ENCODE measurements around the gene PLCB3.
"Not testable (repeated sequence)": the region's sequence is repeated elsewhere in the genome, so short reads cannot be mapped to it uniquely, and the experiment has no call there.

The PLCB3 gene

GRCh38 chr11:64237484-64237951 is 13.8 kb upstream of the PLCB3 start:
- DNase-seq (ENCODE audit: low read depth) = no peak

DNA sequence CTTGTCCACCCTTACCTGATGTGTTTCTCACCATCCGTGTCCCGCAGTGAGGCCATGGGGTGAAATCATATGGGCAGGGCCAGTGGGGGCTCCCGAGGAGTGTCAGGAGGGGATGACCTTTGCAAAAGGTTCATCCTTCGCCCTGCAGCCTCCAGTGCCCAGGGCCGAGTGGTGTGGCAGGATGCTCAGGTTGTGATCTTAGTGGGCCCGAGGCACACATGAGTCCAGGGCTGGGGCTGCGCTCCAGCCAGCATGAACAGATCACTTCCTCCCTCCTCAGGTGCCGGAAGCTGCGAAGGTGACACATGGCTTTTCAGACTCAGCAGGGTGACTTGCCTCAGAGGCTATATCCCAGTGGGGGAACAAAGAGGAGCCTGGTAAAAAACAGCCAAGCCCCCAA is 13.3 kb upstream of the PLCB3 start:
- DNase-seq (ENCODE audit: low read depth) = no peak

DNA sequence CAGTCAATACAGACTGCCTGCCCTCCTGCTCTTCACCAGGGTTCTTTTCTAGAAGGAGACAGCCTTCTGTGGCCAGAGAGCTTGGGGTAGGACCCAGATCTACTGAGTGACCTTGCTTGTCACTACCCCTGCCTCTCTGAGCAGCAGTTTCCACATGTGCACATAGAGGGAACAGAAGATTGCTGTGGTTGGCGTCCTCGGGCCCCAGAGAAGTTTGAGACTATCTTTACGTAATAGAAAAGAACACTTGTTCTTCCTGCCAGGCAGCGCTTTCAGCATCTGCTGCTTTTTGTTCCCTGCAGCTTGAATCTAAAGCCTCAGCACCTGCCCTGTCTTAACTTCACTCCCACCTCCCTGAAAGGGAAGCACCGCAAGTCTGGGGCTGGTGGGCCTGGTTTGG is 12.3 kb upstream of the PLCB3 start:
- DNase-seq (ENCODE audit: low read depth) = no peak

- no peak for DNase-seq (ENCODE audit: low read depth)
These were observed 11.5 kb upstream of the PLCB3 start for GRCh38 chr11:64239662-64240434.

- peak; percentile 98 for DNase-seq (ENCODE audit: low read depth)
These were observed 10.7 kb upstream of the PLCB3 start, which contains the start of gene FKBP2 for GRCh38 chr11:64240435-64241240. Gene FKBP2 (plus strand): TSS chr11:64241095. CDS start chr11:64242388, 1,293 bp downstream.

GRCh38 chr11:64241241-64241490 is 10.2 kb upstream of the PLCB3 start:
- peak; percentile 100 for DNase-seq (ENCODE audit: low read depth)

DNA sequence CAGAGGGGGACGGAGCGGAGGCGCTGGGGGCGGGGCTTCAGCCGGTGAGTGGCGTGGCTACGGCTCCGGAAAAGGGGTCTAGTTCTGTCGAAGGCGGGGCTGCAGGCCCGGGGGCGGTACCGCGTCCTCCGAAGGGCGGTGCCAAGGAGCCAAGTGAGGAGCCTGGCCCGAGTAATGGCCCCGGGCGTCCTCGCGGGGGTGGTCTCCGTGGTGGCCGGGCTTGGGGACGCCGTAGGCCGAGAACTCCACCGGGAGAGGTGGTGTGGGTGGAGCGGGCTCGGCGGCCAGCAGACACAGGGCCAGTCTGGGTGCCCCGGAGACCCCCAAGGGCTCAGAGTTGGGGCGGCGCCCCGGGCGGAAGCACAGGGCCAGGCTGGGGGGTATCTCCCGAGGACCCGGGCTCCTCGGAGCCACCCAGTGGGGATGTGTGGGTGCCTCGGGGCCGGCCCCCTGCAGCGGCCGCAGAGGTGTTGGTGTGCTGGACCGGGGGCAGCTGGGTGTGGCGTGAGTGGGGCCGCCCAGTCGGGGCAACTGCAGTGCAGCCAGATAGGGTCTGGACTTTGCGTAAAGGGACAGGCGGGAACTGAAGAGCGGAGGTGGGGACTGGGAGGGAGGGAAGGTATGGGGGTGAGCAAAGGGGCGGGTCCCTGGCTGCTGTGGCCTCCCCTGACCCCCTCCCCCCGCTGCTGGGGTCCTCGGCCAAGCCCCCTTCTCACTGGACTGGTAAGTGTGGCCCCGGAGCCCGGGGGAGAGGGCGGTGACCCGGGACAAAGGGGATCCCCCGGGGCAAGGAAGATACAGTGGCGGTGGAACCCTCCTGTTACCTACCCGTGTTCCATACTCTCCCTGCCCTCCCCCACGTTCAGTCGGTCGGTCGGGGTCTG is 9.6 kb upstream of the PLCB3 start:
- DNase-seq (ENCODE audit: low read depth) = no peak

DNA sequence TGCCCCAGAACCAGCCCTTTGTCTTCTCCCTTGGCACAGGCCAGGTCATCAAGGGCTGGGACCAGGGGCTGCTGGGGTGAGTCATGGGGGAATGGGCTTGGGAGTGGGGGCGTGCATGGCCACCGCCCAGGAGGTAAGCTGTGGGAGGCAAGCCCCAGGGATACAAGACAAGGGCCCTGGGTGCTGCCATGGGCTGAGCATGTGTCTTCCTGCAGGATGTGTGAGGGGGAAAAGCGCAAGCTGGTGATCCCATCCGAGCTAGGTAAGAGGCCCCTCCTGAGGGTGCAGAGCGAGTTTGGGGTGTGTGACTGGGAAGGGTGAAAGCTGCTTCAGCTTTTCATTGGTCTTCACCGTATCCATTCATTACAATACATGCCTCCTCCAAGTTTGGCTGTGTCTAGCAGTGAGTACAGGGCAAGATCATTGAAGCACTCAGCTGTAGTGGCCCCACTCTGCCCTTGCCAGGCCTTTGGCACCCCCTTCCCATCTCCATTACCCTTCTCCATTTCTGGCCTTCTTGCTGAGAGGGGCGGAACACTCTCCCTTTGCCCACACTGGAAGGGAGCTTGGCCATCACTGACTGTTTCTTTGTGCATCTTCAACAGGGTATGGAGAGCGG is 8.0 kb upstream of the PLCB3 start:
- no peak for DNase-seq (ENCODE audit: low read depth)

DNA sequence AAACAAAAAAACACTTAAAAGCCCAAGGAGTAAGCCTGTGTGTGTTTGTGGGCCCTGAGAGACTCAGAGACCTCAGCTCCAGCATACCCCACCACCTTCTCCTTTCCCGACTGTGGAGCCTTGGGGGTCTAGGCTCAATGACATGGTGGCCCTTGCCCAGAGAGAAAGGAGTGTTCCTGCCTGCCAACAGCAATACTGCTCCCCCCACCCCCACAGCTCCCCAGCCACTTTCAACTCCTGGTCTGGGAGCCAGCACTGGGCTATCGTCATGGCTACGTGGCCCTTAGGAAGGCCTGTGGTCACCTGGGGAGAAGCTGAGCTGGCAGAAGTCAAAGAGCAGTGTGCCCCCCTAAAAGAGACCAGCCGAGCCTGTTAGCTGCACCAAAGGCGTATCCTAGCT is 7.2 kb upstream of the PLCB3 start:
- no peak for DNase-seq (ENCODE audit: low read depth)

DNA sequence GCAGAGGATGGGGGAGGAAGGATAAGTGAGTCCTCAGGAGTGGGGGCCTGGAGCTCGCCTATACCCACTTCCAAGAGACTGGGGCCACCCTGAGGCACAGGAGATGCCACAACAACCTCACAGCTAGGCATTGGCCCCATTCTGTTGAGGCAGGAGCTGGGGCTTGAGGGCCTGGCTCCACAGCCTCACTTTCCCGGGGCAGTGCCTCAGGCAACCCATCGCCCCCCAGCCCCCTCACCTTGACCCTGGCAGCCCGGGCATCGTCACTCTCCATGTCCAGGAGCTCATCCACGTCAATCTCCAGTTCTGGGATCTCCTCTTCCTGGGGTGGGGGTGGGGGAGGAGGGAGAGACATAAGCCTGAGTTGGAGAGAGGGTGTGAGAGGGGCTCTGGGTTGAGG is 6.4 kb upstream of the PLCB3 start:
- no peak for DNase-seq (ENCODE audit: low read depth)

GRCh38 chr11:64245401-64245796 is 5.9 kb upstream of the PLCB3 start:
- no peak for DNase-seq (ENCODE audit: low read depth)

DNA sequence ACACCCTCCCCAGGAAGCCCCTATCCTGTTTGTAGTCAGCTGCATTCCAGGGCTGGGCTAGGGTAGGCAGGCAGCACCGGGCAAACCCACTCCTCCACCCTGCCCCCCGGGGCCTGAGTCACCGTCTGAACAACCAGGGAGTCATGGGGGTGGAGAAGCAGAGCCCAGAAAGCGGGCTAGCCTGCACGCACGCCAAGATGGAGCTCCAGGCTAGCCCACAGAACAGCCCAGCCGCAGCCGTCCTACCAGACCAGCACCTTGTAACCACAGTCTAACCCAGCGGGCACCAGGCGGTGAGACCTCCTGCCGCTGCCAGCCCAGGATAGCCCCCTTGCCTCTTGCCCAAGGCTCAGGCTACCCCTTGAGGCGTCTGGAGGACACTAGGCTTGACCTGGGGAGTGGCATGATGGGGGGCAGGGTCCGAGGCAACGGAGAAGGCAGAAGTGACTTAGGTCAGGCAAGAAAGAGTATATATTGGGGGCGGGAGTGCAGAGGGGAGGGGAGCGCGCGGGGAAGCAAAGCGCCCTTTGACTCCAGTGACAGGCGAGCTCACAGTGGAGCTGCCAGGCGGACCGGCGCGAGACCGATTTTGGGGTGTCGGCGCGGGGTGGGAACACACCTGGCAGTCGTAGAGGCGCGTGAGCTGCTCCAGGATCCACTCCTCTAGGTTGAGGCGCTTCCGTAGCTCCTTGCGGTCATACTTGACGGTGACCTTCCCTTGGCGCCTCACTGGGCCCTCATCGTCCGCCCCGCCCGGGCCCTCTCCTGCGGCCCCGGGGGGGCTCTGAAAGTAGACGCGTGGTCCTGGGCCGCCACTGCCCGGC is 5.3 kb upstream of the PLCB3 start:
- peak; percentile 86 for DNase-seq (ENCODE audit: low read depth)

DNA sequence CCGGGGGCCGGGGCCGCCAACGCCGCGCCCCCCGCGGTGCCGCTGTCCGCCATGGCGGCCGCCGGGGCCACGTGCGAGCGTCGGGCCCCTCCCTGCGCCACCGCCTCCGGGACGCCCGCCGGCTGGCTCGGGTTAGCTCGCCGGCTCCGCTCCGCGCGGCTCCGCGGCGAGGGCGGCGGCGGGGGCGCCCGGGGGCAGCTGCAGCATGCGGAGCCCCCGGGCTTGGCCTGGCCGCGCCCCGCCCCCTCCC is 4.8 kb upstream of the PLCB3 start:
- DNase-seq (ENCODE audit: low read depth) = not testable (repeated sequence)

DNA sequence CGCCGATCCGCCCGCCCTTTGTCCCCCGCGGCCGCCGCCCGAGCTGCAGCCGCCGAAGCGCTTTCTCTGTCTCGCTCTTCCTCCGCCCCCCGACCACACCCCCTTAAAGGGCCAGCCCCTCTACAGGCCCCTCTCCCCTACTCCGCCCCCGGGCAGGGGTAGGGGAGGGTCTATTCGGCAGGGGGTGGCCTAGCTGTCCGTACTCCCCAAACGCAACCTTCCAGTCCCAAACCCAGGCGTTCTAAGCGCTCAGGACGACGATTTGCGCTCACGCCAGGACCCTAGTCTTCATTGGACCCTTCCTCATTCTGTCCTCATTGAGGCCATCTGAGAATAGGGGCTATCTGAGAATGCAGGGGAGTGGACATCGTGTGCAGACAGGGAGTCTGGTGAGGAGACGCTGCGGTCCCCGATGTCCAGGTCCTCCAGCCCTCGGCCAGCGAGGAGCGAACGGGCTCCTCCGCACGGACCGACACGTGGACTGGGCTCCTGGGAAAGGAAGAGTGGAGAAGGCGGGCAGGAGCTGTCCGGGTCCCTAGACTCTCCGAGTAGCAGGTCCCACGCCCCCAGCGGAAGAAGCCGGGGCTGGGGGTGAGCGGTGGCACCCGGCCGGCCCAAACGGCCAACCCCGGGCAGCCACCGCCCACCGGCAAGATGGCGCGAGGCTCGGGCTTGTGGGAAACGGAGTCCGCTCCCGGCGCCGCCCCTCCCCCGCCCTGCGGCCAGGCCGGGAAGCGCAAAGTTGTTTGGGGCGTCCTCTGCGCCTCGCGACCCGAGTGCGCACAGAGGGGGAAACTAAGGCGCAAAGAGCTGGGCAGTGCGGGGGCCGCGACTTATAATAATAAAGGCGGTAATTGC is 4.2 kb upstream of the PLCB3 start, which contains the start of gene PPP1R14B:
TSS of gene PPP1R14B (minus strand) at position 73 of the 858 bp plus-strand sequence. CDS start 270 bp downstream, outside the sequence.
- DNase-seq (ENCODE audit: low read depth) = peak; percentile 77

- DNase-seq (ENCODE audit: low read depth) = no peak
These were observed 3.4 kb upstream of the PLCB3 start for GRCh38 chr11:64247729-64248531.

GRCh38 chr11:64248578-64248977 is 2.8 kb upstream of the PLCB3 start:
- DNase-seq (ENCODE audit: low read depth) = no peak

- DNase-seq (ENCODE audit: low read depth) = no peak
These were observed 2.3 kb upstream of the PLCB3 start for GRCh38 chr11:64249038-64249437.

GRCh38 chr11:64249563-64250414 is 1.5 kb upstream of the PLCB3 start:
- DNase-seq (ENCODE audit: low read depth) = no peak
